ENCODE results near the gene UQCC2. TPM values are rescaled to one million over a fixed set of nuclear protein-coding genes. Genes with fewer than 3 reads are reported as not detected.

UQCC2 gene
- total and polyA plus RNA-seq, 2 of the 8 experiments (the other 6 are each of a cell fraction or from before 2014, with no cell fraction given) = 52.1 to 104 TPM

DNA sequence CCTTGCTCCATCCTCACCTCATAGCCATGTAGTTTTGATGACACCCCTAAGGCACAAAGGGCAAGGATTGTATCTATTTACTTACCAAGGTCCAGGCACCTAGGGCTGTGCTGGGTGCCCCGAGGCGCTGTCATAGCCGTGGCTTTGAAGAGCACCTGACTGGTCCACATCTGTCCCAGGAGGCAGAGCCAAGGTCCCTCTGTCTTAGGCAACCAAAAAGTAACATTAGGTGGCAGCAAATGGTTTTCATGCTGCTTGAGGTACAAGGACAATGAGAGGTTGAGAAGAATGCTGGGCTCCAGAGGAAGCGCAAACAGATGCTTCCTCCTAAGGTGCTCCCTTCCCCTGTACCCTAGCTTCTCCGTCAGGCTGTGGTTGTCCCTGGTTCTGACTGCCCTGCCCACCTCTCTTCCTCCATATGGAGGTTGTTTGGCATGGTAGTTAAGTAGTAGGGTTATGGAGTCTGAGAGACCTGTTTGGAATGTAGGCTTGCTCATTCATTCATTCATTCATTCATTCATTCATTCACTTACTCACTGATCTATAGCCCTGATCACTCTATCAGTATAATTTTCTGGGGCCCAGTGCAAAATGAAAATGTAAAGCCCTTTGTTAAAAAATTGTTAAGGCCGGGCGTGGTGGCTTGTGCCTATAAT, 3.0 kb upstream of the UQCC2 start:
- no peak for FAIRE-seq
- Histone ChIP-seq H2AK5ac (ENCODE audit: low read depth, low read length) (no peak overlapping the region), H3K36me3 (ENCODE audit: control insufficient read depth in 2 of 4, insufficient read depth in 4 of 4, low read length in 3 of 4) (peaks cover 3 to 10% (median 7%) of the 10 kb centered on the region in 4 experiments; a peak in 6 of 8 replicates), H4K20me1 (replicated peaks in 1 of 2; ENCODE audit: control insufficient read depth in 1 of 2, insufficient read depth in 2 of 2, low read length in 2 of 2) (peaks cover 0 to 3% of the 10 kb centered on the region in 2 experiments), H3K23me2 (ENCODE audit: low read depth, low read length) (peaks cover 2% of the 10 kb centered on the region; the same call in 1 of the 2 replicates), H3K4ac (replicated peaks; ENCODE audit: insufficient read length, low read depth, low read length) (no peak overlapping the region), H3K4me1 (replicated peaks in 1 of 4; ENCODE audit: control insufficient read depth in 3 of 4, insufficient read depth in 4 of 4, low read length in 3 of 4) (peaks cover 2 to 14% (median 6%) of the 10 kb centered on the region in 4 experiments; a peak in 4 of 7 replicates), H3K4me3 (ENCODE audit: extremely low read depth in 1 of 4, insufficient read depth in 2 of 4, low read depth in 3 of 4, low read length in 4 of 4) (no peak overlapping the region), H2BK20ac (ENCODE audit: low read length) (no peak overlapping the region), H3K9ac (replicated peaks in 1 of 4; ENCODE audit: extremely low read depth in 1 of 4, low read depth in 3 of 4, low read length in 3 of 4) (no peak overlapping the region), H3K18ac (ENCODE audit: extremely low read depth, low read length) (no peak overlapping the region), H3K9me3 (ENCODE audit: insufficient read depth in 2 of 2, low read depth in 1 of 2, low read length in 1 of 2) (no peaks in the 10 kb centered on the region), H2BK15ac (ENCODE audit: low read length) (no peak overlapping the region), H3K27ac (ENCODE audit: low read depth, low read length) (no peak overlapping the region), H4K5ac (ENCODE audit: insufficient read length, low read depth, low read length) (no peak overlapping the region), H2BK120ac (replicated peaks; ENCODE audit: low read depth, low read length) (no peak overlapping the region), H2AFZ (ENCODE audit: low read length) (no peak overlapping the region), H3K79me2 (ENCODE audit: control insufficient read depth in 1 of 2, insufficient read depth in 2 of 2, low read length in 2 of 2) (peaks cover 0 to 15% of the 10 kb centered on the region in 2 experiments; a peak in 2 of 4 replicates), H2BK12ac (ENCODE audit: low read depth, low read length) (no peak overlapping the region), H4K8ac (ENCODE audit: extremely low read depth, insufficient read depth, low read length) (no peak overlapping the region), H4K91ac (replicated peaks; ENCODE audit: insufficient read length, low read length) (no peak overlapping the region), H3K27me3 (replicated peaks in 1 of 4; ENCODE audit: control insufficient read depth in 3 of 4, extremely low read depth in 1 of 4, insufficient read depth in 3 of 4, low read length in 3 of 4) (no peaks in the 10 kb centered on the region), H2BK5ac (ENCODE audit: low read depth, low read length) (no peak overlapping the region), H3K79me1 (ENCODE audit: low read depth, low read length) (peaks cover 9% of the 10 kb centered on the region), H3K56ac (replicated peaks; ENCODE audit: insufficient read length, low read depth, low read length) (no peak overlapping the region), H3K14ac (ENCODE audit: insufficient read length) (no peak overlapping the region), H3K4me2 (ENCODE audit: insufficient read depth in 1 of 2, low read depth in 2 of 2, low read length in 2 of 2) (no peak overlapping the region), H3K23ac (ENCODE audit: insufficient read length) (no peak overlapping the region)
- ChIA-PET CTCF (ENCODE audit: partially characterized antibody) (interaction anchor here (0.8 to 4.3 kb wide), 11 partner anchors 10 to 242 kb away, joined by 3 to 28 read pairs (median 5); no protein-coding TSS in a partner anchor), POLR2A (ENCODE audit: partially characterized antibody) (interaction anchor here (0.9 to 3.0 kb wide), 5 partner anchors 10 to 127 kb away, joined by 3 to 10 read pairs (median 3); no protein-coding TSS in a partner anchor)
- DNase-seq (ENCODE audit: low read depth in 1 of 2, low spot score in 2 of 2) = no peak
- TF ChIP-seq CEBPB (IDR thresholded peaks at IDR 0.05; ENCODE audit: low read depth, low read length) (no peak), SP2 (IDR thresholded peaks at IDR 0.05; ENCODE audit: low read length) (no peak), SIN3A (conservative IDR thresholded peaks at IDR 0.05 in 1 of 2, IDR thresholded peaks at IDR 0.05 in 1 of 2; ENCODE audit: low read depth in 1 of 2, low read length in 2 of 2) (no peak)
- 86% methylated on average over 7 of the region's 7 CpGs; no CpG with 5 or more reads in 1 of the 2 experiments for WGBS, 2 experiments (ENCODE audit: extremely low coverage in 1 of 2, insufficient coverage in 1 of 2, insufficient read length in 1 of 2, insufficient replicate concordance in 2 of 2, low coverage in 1 of 2, low lambda C conversion rate in 2 of 2, missing lambda C conversion rate in 1 of 2)
